ENCODE results near the gene ZNF507.

Gene ZNF507

DNA sequence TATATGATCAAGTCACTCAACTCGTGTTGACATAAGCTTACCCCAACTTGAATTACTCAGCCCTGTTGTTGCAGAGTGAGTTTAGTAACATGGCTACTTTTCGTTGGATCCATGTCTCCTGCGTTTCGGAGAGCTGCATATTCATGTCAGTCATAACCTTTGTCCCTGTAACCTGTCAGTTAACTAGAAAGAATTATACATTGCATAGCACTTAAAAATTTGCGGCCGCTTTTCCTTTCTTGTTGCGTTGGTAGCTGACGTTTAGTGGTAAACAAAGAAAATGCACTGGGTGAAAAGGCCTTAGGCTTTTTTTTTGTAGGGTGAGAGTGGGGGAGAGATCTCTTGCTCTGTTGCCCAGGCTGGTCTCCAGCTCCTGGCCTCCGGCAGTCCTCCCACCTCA, 14.2 kb downstream of the ZNF507 start:
- H3K4me1 ChIP-seq (ENCODE audit: control insufficient read depth, insufficient read depth, low read length), result no peaks in the 10 kb centered on the region
- no peak overlapping the region for H3K9ac ChIP-seq (ENCODE audit: low read depth, low read length)
- H3K9me3 ChIP-seq (replicated peaks; ENCODE audit: low read length), result no peaks in the 10 kb centered on the region
- H3K4me3 ChIP-seq (ENCODE audit: low read length), result no peak overlapping the region
- peaks cover 66% of the 10 kb centered on the region for H3K36me3 ChIP-seq (ENCODE audit: insufficient read depth, low read length)
- H3K4me2 ChIP-seq (ENCODE audit: low read length), result no peak overlapping the region
- H3K27me3 ChIP-seq (ENCODE audit: control insufficient read depth, insufficient read depth, low read length), result no peaks in the 10 kb centered on the region

DNA sequence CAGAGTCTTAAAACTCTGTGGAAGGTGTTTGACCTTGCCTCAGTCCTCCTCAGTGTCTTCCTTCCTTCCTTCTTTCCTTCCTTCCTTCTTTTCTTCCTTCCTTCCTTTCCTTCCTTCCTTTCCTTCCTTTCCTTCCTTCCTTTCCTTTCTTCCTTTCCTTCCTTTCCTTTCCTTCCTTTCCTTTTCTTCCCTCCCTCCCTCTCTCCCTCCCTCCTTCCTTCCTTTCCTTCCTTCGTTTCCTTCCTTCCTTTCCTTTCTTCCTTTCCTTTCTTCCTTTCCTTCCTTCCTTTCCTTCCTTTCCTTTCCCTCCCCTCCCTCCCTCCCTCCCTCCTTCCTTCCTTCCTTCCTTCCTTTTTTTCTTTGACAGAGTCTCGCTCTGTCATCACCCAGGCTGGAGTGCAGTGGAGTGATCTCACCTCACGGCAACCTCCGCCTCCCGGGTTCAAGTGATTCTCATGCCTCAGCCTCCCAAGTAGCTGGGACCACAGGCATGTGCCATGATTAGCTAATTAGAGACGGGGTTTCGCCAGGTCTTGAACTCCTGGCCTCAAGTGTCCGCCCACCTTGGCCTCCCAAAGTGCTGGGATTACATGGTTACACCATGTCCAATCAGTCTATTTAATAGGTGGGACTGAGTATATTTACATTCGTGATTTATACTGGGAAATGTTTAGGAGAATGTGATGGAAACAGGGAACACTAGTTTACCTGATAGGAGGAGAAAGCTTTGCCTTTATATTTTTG, 16.3 kb downstream of the ZNF507 start:
- Histone ChIP-seq H3K9ac (ENCODE audit: low read depth, low read length) (no peak overlapping the region), H3K4me1 (ENCODE audit: control insufficient read depth, insufficient read depth, low read length) (no peaks in the 10 kb centered on the region), H3K4me2 (ENCODE audit: low read length) (no peak overlapping the region), H3K9me3 (replicated peaks; ENCODE audit: low read length) (no peaks in the 10 kb centered on the region), H3K4me3 (ENCODE audit: low read length) (no peak overlapping the region), H3K27me3 (ENCODE audit: control insufficient read depth, insufficient read depth, low read length) (no peaks in the 10 kb centered on the region), H3K36me3 (ENCODE audit: insufficient read depth, low read length) (peaks cover 57% of the 10 kb centered on the region)

DNA sequence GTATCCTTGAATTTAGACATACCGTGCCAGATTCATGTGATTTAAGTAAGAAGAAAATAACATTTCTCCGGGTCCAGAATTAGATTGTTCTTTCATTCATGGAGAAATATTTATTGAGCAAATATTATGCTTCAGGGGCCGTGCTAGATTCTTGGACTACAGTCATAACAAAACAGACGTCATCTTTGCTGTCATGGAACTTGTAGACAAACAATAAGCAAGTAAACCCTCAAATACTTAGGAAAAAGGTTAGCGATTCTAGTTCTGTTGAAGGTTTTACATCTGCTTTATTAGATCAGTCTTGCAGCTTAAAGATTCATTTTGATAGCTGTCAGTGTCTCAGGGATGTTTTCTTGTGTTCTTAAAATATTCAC, 16.9 kb downstream of the ZNF507 start:
- no peak overlapping the region for H3K9ac ChIP-seq (ENCODE audit: low read depth, low read length)
- H3K4me3 ChIP-seq (ENCODE audit: low read length), result no peak overlapping the region
- no peaks in the 10 kb centered on the region for H3K27me3 ChIP-seq (ENCODE audit: control insufficient read depth, insufficient read depth, low read length)
- H3K9me3 ChIP-seq (replicated peaks; ENCODE audit: low read length), result no peaks in the 10 kb centered on the region
- no peak overlapping the region for H3K4me2 ChIP-seq (ENCODE audit: low read length)
- peaks cover 56% of the 10 kb centered on the region for H3K36me3 ChIP-seq (ENCODE audit: insufficient read depth, low read length)
- no peaks in the 10 kb centered on the region for H3K4me1 ChIP-seq (ENCODE audit: control insufficient read depth, insufficient read depth, low read length)

DNA sequence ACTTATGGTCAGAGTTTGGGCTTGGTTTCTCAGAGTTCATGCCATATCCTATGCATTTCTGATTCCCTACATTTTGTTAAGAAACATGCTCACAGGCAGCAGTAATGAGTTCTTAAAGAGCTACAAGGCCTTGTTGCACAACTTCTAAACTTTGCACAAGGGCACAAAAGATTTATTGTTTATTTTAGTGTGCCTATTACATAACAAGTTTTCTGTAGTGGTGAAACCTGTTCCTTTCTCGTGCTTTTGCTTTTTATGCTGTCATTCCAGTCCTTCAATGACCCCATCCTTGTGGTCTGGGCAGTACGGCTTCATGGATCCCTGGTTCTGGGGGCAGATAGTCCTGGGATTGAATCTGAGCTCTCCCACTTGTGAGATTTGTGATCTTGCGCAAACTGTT, 17.8 kb downstream of the ZNF507 start:
- Histone ChIP-seq H3K4me2 (ENCODE audit: low read length) (no peak overlapping the region), H3K4me1 (ENCODE audit: control insufficient read depth, insufficient read depth, low read length) (no peaks in the 10 kb centered on the region), H3K4me3 (ENCODE audit: low read length) (no peak overlapping the region), H3K36me3 (ENCODE audit: insufficient read depth, low read length) (peaks cover 51% of the 10 kb centered on the region), H3K27me3 (ENCODE audit: control insufficient read depth, insufficient read depth, low read length) (no peaks in the 10 kb centered on the region), H3K9me3 (replicated peaks; ENCODE audit: low read length) (no peaks in the 10 kb centered on the region), H3K9ac (ENCODE audit: low read depth, low read length) (no peak overlapping the region)

DNA sequence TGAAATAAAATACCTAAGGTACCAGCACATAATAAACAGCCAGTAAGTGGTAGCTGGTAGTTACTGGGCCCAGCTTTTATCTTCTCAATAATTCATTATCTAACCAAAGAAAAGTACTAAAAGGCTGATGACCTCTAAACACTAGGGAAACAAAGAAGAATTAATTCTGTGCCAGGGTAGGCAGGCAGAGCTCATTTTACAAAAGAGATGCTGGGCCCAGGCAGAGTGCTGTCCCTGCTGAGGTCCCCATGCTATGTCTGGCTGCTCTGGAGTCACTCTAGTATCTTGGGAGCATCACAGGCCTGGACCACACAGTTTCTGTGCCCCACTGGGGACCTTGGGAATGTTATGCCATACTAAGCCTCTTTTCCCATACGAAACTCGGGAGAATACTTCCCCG, 18.2 kb downstream of the ZNF507 start:
- H3K4me1 ChIP-seq (ENCODE audit: control insufficient read depth, insufficient read depth, low read length), result no peaks in the 10 kb centered on the region
- no peak overlapping the region for H3K9ac ChIP-seq (ENCODE audit: low read depth, low read length)
- no peak overlapping the region for H3K4me2 ChIP-seq (ENCODE audit: low read length)
- no peaks in the 10 kb centered on the region for H3K9me3 ChIP-seq (replicated peaks; ENCODE audit: low read length)
- H3K27me3 ChIP-seq (ENCODE audit: control insufficient read depth, insufficient read depth, low read length), result no peaks in the 10 kb centered on the region
- H3K4me3 ChIP-seq (ENCODE audit: low read length), result no peak overlapping the region
- H3K36me3 ChIP-seq (ENCODE audit: insufficient read depth, low read length), result peaks cover 46% of the 10 kb centered on the region

DNA sequence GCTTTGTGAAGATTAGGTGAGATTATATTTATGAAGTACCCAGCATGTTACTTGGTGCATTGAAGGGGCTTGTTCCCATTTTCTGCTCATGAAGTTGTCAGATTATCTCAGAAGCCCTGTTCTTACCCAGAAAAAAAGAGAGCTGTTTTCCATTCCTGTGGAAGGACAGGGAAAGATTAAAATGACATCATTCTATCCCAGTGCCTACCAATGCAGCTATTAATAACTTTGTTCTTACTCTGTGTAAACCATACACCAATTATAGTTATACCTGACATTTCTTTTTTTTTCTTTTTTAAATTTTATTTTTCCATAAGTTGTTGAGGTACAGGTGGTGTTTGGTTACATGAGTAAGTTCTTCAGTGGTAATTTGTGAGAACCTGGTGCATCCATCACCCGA, 18.6 kb downstream of the ZNF507 start:
- Histone ChIP-seq H3K9me3 (replicated peaks; ENCODE audit: low read length) (no peaks in the 10 kb centered on the region), H3K36me3 (ENCODE audit: insufficient read depth, low read length) (peaks cover 42% of the 10 kb centered on the region), H3K4me2 (ENCODE audit: low read length) (no peak overlapping the region), H3K27me3 (ENCODE audit: control insufficient read depth, insufficient read depth, low read length) (no peaks in the 10 kb centered on the region), H3K4me1 (ENCODE audit: control insufficient read depth, insufficient read depth, low read length) (no peaks in the 10 kb centered on the region), H3K4me3 (ENCODE audit: low read length) (no peak overlapping the region), H3K9ac (ENCODE audit: low read depth, low read length) (no peak overlapping the region)

DNA sequence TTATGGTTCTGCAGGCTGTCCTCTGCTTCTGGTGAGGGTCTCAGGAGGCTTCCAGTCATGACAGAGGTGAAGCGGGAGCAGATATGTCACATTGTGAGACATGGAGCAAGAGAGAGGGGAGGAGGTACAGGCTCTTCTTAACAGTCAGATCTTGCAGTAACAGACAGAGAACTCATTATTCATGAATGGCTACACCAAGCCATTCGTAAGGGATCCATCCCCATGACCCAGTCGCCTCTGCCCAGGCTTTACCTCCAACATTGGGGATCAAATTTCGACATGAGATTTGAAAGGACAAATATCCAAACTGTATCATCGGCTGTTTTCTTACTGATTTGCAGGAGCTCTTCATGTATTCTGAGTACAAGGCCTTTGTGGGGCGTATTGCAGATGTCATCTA, 21.7 kb downstream of the ZNF507 start:
- Histone ChIP-seq H3K27me3 (ENCODE audit: control insufficient read depth, insufficient read depth, low read length) (no peaks in the 10 kb centered on the region), H3K4me3 (ENCODE audit: low read length) (no peak overlapping the region), H3K4me2 (ENCODE audit: low read length) (no peak overlapping the region), H3K4me1 (ENCODE audit: control insufficient read depth, insufficient read depth, low read length) (no peaks in the 10 kb centered on the region), H3K9me3 (replicated peaks; ENCODE audit: low read length) (no peaks in the 10 kb centered on the region), H3K9ac (ENCODE audit: low read depth, low read length) (no peak overlapping the region), H3K36me3 (ENCODE audit: insufficient read depth, low read length) (peaks cover 23% of the 10 kb centered on the region)

DNA sequence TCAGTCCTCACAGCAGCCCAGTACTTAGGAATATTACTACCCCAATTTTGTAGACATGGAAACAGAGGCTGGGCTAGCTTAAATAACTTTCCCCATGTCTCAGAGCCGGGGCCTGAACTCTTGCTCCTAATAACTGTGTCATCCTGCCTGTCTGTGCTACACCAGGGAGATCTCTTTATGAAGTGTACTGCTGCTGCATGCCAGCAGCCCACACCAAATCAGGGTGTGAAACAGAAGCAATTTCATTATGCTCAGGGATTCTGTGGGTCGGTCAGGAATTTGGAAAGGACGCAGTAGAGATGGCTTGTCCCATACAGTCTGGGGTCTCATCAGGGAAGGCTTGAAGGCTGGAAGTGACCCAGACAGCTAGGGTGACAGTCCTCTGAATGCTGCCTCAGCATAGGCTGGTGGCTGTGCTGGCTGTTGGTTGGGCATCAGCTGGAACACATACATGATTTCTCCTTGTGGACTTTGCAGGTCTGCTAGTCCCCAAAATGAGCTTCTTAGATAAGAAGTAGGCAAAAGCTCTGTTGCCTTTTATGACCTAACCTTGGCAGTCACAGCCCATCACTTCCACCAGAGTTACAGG, 22.6 kb downstream of the ZNF507 start:
- H3K4me1 ChIP-seq (ENCODE audit: control insufficient read depth, insufficient read depth, low read length), result peaks cover 8% of the 10 kb centered on the region
- no peaks in the 10 kb centered on the region for H3K27me3 ChIP-seq (ENCODE audit: control insufficient read depth, insufficient read depth, low read length)
- H3K9ac ChIP-seq (ENCODE audit: low read depth, low read length), result no peak overlapping the region
- H3K36me3 ChIP-seq (ENCODE audit: insufficient read depth, low read length), result peaks cover 24% of the 10 kb centered on the region
- no peaks in the 10 kb centered on the region for H3K9me3 ChIP-seq (replicated peaks; ENCODE audit: low read length)
- H3K4me2 ChIP-seq (ENCODE audit: low read length), result no peak overlapping the region
- no peak overlapping the region for H3K4me3 ChIP-seq (ENCODE audit: low read length)

DNA sequence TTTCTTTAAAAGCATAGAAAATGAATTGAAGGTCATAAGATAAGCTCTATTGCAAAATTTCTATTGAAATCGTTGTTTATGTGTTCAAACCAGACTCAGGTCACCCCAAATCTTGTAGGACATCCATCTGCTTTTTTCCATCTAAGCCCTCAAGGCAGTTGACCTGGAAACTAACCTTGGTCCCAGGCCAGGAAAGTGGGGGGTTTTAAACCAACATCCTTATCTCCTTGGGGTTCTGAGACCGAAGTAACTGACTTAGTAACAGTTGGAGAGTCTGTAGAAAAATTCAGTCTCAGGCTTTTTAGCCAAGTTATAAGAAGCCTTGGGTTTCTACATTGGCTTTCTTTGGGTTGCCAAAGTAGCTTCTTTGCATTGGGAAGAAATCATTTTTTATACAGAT, 23.4 kb downstream of the ZNF507 start:
- no peak overlapping the region for H3K9ac ChIP-seq (ENCODE audit: low read depth, low read length)
- no peak overlapping the region for H3K4me2 ChIP-seq (ENCODE audit: low read length)
- peaks cover 14% of the 10 kb centered on the region for H3K4me1 ChIP-seq (ENCODE audit: control insufficient read depth, insufficient read depth, low read length)
- no peaks in the 10 kb centered on the region for H3K9me3 ChIP-seq (replicated peaks; ENCODE audit: low read length)
- no peaks in the 10 kb centered on the region for H3K27me3 ChIP-seq (ENCODE audit: control insufficient read depth, insufficient read depth, low read length)
- no peak overlapping the region for H3K4me3 ChIP-seq (ENCODE audit: low read length)
- H3K36me3 ChIP-seq (ENCODE audit: insufficient read depth, low read length), result peaks cover 21% of the 10 kb centered on the region

DNA sequence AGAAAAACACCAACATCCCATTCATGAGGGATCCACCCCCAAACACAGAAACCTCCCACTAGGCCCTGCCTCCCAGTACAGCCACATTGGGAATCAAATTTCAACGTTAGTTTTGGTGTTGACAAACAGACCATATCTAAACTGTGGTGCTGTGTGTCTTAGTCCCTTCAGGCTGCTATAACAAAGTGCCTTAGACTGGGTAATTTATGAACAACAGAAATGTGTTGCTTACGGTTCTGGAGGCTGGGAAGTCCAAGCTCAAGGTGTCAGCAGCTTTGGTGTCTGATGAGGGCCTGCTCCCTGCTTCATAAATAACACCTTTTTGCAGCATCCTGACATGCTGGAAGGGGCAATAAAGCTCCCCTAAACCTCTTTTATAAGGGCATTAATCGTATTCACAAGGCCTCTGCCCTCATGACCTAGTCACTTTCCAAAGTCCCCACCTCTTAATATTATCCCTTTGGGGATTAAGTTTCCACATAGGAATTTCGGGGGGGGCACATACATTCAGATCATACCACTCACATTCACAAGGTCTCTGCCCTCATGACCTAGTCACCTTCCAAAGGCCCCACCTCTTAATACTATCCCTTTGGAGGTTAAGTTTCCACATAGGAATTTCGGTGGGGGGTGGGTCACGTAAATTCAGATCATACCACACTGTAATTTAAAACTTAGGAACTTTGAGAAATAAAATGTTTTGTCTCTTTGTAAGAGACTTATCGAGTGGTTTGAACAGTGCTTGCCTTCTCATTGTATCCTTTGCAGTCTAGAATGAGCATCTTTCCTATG, 27.5 kb downstream of the ZNF507 start:
- Histone ChIP-seq H3K4me1 (ENCODE audit: control insufficient read depth, insufficient read depth, low read length) (peaks cover 23% of the 10 kb centered on the region), H3K4me2 (ENCODE audit: low read length) (peak overlapping the region; percentile 73), H3K9ac (ENCODE audit: low read depth, low read length) (peak overlapping the region; percentile 50), H3K4me3 (ENCODE audit: low read length) (peak overlapping the region; percentile 30), H3K9me3 (replicated peaks; ENCODE audit: low read length) (no peaks in the 10 kb centered on the region), H3K36me3 (ENCODE audit: insufficient read depth, low read length) (peaks cover 20% of the 10 kb centered on the region), H3K27me3 (ENCODE audit: control insufficient read depth, insufficient read depth, low read length) (no peaks in the 10 kb centered on the region)

DNA sequence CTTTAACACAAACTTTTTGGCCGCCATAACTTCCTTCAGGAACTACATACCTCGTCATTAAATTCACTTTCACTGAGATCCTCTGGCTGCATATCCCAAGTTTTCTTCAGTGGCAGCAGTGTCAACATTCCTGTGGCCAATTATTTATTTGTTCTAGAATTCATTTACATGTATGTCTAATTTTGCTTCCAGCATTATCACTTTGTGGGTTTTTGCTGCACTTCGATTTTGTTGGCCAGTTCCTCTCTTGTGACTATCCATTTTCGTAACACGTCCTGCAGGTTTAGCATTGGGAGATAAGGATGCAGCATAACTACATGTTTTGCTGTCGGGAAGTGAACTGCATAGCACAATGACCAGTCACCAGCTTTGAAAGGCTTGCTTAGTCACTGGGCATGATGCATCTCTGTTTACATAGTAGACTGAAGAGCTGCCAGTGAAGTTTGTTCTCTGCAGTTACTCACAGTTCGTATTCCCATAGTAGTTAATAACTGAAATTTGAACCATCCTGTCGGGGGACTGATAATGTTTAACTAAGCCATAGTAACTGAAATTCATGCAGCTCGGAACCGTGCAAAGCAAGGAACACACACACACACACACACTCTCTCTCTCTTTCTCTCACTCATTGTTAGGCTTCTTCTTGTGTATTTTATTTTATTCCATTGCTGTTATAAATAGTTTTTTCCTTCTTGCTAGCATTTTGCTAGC, 28.3 kb downstream of the ZNF507 start:
- peaks cover 23% of the 10 kb centered on the region for H3K4me1 ChIP-seq (ENCODE audit: control insufficient read depth, insufficient read depth, low read length)
- peak overlapping the region; percentile 30 for H3K4me3 ChIP-seq (ENCODE audit: low read length)
- H3K4me2 ChIP-seq (ENCODE audit: low read length), result peak overlapping the region; percentile 73
- H3K36me3 ChIP-seq (ENCODE audit: insufficient read depth, low read length), result peaks cover 25% of the 10 kb centered on the region
- H3K27me3 ChIP-seq (ENCODE audit: control insufficient read depth, insufficient read depth, low read length), result no peaks in the 10 kb centered on the region
- H3K9ac ChIP-seq (ENCODE audit: low read depth, low read length), result peak overlapping the region; percentile 50
- no peaks in the 10 kb centered on the region for H3K9me3 ChIP-seq (replicated peaks; ENCODE audit: low read length)

All from skeletal muscle satellite cell (primary cell).